ENCODE results near the gene BRD3OS. TPM values are rescaled to one million over a fixed set of nuclear protein-coding genes. Genes with fewer than 3 reads are reported as not detected.
A peak's percentile ranks its signal among the peaks of the same experiment; 100 is the strongest.

The BRD3OS gene
- total and polyA plus RNA-seq, 2 donors (not counting 1 experiment from before 2014, with no cell fraction given), result 12.0 to 25.3 TPM

GRCh38 chr9:134063088-134063570 is 37.8 kb downstream of the BRD3OS start:
- no peaks in the 10 kb centered on the region for H3K27me3 Mint-ChIP-seq
- no peak overlapping the region for H3K9ac ChIP-seq (ENCODE audit: low read length)
- H3K79me2 ChIP-seq (ENCODE audit: control insufficient read depth, insufficient read depth, low read length), result peaks cover 86% of the 10 kb centered on the region
- DNase-seq, result no peak
- no peaks in the 10 kb centered on the region for H3K27me3 ChIP-seq (replicated peaks in 1 of 4; ENCODE audit: control extremely low read depth in 1 of 4, control insufficient read depth in 3 of 4, insufficient read depth in 4 of 4, low read length in 3 of 4)
- H4K20me1 ChIP-seq (ENCODE audit: control insufficient read depth, insufficient read depth, low read length, poor library complexity, severe bottlenecking), result peaks cover 87% of the 10 kb centered on the region
- H2AFZ ChIP-seq (ENCODE audit: insufficient read depth, low read depth, low read length, poor library complexity, severe bottlenecking), result no peak overlapping the region
- no peak overlapping the region for H3K27ac ChIP-seq (ENCODE audit: low read length in 2 of 2)
- H3K4me3 Mint-ChIP-seq, result peak overlapping the region; percentile 19
- 96% methylated on average over 14 of the region's 15 CpGs for WGBS (ENCODE audit: insufficient coverage)
- H3K4me3 ChIP-seq (ENCODE audit: control extremely low read depth in 1 of 5, extremely low read depth in 1 of 5, insufficient read depth in 1 of 5, low read depth in 2 of 5, low read length in 4 of 5), result no peak overlapping the region
- H3K9me3 Mint-ChIP-seq (ENCODE audit: insufficient read depth), result no peaks in the 10 kb centered on the region
- intact Hi-C loops (cut with micrococcal nuclease), result loop anchor here (10.0 kb wide), 3 partner anchors 118 to 382 kb away; partner anchors contain the start of gene RXRA
- no peak overlapping the region for H3K27ac Mint-ChIP-seq
- CTCF ChIA-PET, result interaction anchor here (0.8 kb wide), 1 partner anchor 108 kb away, joined by 3 read pairs; no protein-coding TSS in a partner anchor
- peaks cover 55 to 68% of the 10 kb centered on the region in 2 donors for H3K4me1 ChIP-seq (ENCODE audit: control insufficient read depth in 2 of 2, insufficient read depth in 2 of 2, low read length in 2 of 2)
- no peak for TF ChIP-seq CTCF (IDR thresholded peaks at IDR 0.05)
- no peak for TF ChIP-seq EZH2 (IDR thresholded peaks at IDR 0.05; ENCODE audit: borderline replicate concordance, insufficient read depth, low read depth, low read length, poor library complexity, severe bottlenecking)
- no peak overlapping the region for H3K4me2 ChIP-seq (replicated peaks; ENCODE audit: low read depth, low read length, poor library complexity, severe bottlenecking)
- H3K9me3 ChIP-seq (ENCODE audit: control extremely low read depth in 1 of 3, control insufficient read depth in 2 of 3, insufficient read depth in 1 of 3, low read length in 2 of 3), result no peaks in the 10 kb centered on the region
- POLR2A ChIA-PET, result no interaction called here
- no peak for ATAC-seq (ENCODE audit: low read depth)
- peaks cover 0 to 4% of the 10 kb centered on the region in 2 experiments for H3K36me3 ChIP-seq (replicated peaks in 1 of 2; ENCODE audit: control extremely low read depth in 1 of 2, control insufficient read depth in 1 of 2, extremely low read depth in 1 of 2, insufficient read depth in 2 of 2, low read length in 1 of 2)
- peaks cover 73% of the 10 kb centered on the region for H3K4me1 Mint-ChIP-seq

- peaks cover 68% of the 10 kb centered on the region for H3K4me1 Mint-ChIP-seq
- H3K27me3 ChIP-seq (replicated peaks in 1 of 4; ENCODE audit: control extremely low read depth in 1 of 4, control insufficient read depth in 3 of 4, insufficient read depth in 4 of 4, low read length in 3 of 4), result no peaks in the 10 kb centered on the region
- DNase-seq (no peak), ATAC-seq (ENCODE audit: low read depth) (no peak)
- H3K27ac Mint-ChIP-seq, result no peak overlapping the region
- no peaks in the 10 kb centered on the region for H3K9me3 Mint-ChIP-seq (ENCODE audit: insufficient read depth)
- no peak overlapping the region for H3K4me3 ChIP-seq (ENCODE audit: control extremely low read depth in 1 of 5, extremely low read depth in 1 of 5, insufficient read depth in 1 of 5, low read depth in 2 of 5, low read length in 4 of 5)
- H3K79me2 ChIP-seq (ENCODE audit: control insufficient read depth, insufficient read depth, low read length), result peaks cover 80% of the 10 kb centered on the region
- H3K4me3 Mint-ChIP-seq, result peak overlapping the region; percentile 19
- no peaks in the 10 kb centered on the region for H3K27me3 Mint-ChIP-seq
- intact Hi-C loops (cut with micrococcal nuclease), result loop anchor here (10.0 kb wide), 3 partner anchors 119 to 381 kb away; partner anchors contain the start of gene RXRA
- no peak overlapping the region for H3K27ac ChIP-seq (ENCODE audit: low read length in 2 of 2)
- no peak overlapping the region for H2AFZ ChIP-seq (ENCODE audit: insufficient read depth, low read depth, low read length, poor library complexity, severe bottlenecking)
- H3K36me3 ChIP-seq (replicated peaks in 1 of 2; ENCODE audit: control extremely low read depth in 1 of 2, control insufficient read depth in 1 of 2, extremely low read depth in 1 of 2, insufficient read depth in 2 of 2, low read length in 1 of 2), result peaks cover 0 to 4% of the 10 kb centered on the region in 2 experiments
- 95% methylated on average over 24 of the region's 29 CpGs for WGBS (ENCODE audit: insufficient coverage)
- H3K9me3 ChIP-seq (ENCODE audit: control extremely low read depth in 1 of 3, control insufficient read depth in 2 of 3, insufficient read depth in 1 of 3, low read length in 2 of 3), result no peaks in the 10 kb centered on the region
- TF ChIP-seq EZH2 (IDR thresholded peaks at IDR 0.05; ENCODE audit: borderline replicate concordance, insufficient read depth, low read depth, low read length, poor library complexity, severe bottlenecking) (no peak), CTCF (IDR thresholded peaks at IDR 0.05) (no peak)
- peaks cover 52 to 64% of the 10 kb centered on the region in 2 donors for H3K4me1 ChIP-seq (ENCODE audit: control insufficient read depth in 2 of 2, insufficient read depth in 2 of 2, low read length in 2 of 2)
- POLR2A ChIA-PET, result no interaction called here
- no peak overlapping the region for H3K9ac ChIP-seq (ENCODE audit: low read length)
- no peak overlapping the region for H3K4me2 ChIP-seq (replicated peaks; ENCODE audit: low read depth, low read length, poor library complexity, severe bottlenecking)
- peaks cover 81% of the 10 kb centered on the region for H4K20me1 ChIP-seq (ENCODE audit: control insufficient read depth, insufficient read depth, low read length, poor library complexity, severe bottlenecking)
- CTCF ChIA-PET, result interaction anchor here (0.8 kb wide), 1 partner anchor 107 kb away, joined by 3 read pairs; no protein-coding TSS in a partner anchor
These were observed 38.5 kb downstream of the BRD3OS start for GRCh38 chr9:134063571-134064450.
